Stimulated activated naive CD8-positive, alpha-beta T cell treated with anti-CD3 and anti-CD28 coated beads, Interleukin-15, Interleukin-2, amounts not matched to agents 100 ng/mL and 50 ng/mL, for 24 hours (primary cell): ENCODE results near the gene C1S.
"Not testable (repeated sequence)": the region's sequence is repeated elsewhere in the genome, so short reads cannot be mapped to it uniquely, and the experiment has no call there.

ENCODE experiments used
- H3K27ac Mint-ChIP-seq: one replicate; pipeline ENCODE4 v1.8.0; 2021; ENCODE audit warnings: mild to moderate bottlenecking, mixed read lengths
- H3K27me3 Mint-ChIP-seq: one replicate; pipeline ENCODE4 v1.8.0; 2021; ENCODE audit warnings: mixed read lengths
- H3K36me3 Mint-ChIP-seq: one replicate; pipeline ENCODE4 v1.8.0; 2021; ENCODE audit warnings: low read depth, mixed read lengths
- H3K4me1 Mint-ChIP-seq: one replicate; pipeline ENCODE4 v1.8.0; 2021; ENCODE audit warnings: low read depth, mixed read lengths
- H3K4me3 Mint-ChIP-seq: one replicate; pipeline ENCODE4 v1.8.0; 2021; ENCODE audit warnings: mild to moderate bottlenecking, mixed read lengths
- H3K9me3 Mint-ChIP-seq: one replicate; pipeline ENCODE4 v1.8.0; 2021; ENCODE audit warnings: mixed read lengths

The C1S gene

GRCh38 chr12:7099290-7099996 is 38.9 kb downstream of the C1S start:
- Mint-ChIP-seq H3K4me3 (no peak overlapping the region), H3K27me3 (no peaks in the 10 kb centered on the region), H3K27ac (no peak overlapping the region), H3K36me3 (peaks cover 16% of the 10 kb centered on the region), H3K9me3 (no peaks in the 10 kb centered on the region), H3K4me1 (no peaks in the 10 kb centered on the region)

- Mint-ChIP-seq H3K27me3 (no peaks in the 10 kb centered on the region), H3K4me3 (no peak overlapping the region), H3K27ac (no peak overlapping the region), H3K36me3 (peaks cover 16% of the 10 kb centered on the region), H3K4me1 (no peaks in the 10 kb centered on the region), H3K9me3 (no peaks in the 10 kb centered on the region)
These were observed 39.7 kb downstream of the C1S start for GRCh38 chr12:7100239-7100638.

GRCh38 chr12:7101047-7101693 is 40.7 kb downstream of the C1S start:
- peaks cover 8% of the 10 kb centered on the region for H3K9me3 Mint-ChIP-seq
- no peaks in the 10 kb centered on the region for H3K27me3 Mint-ChIP-seq
- no peak overlapping the region for H3K4me3 Mint-ChIP-seq
- H3K27ac Mint-ChIP-seq = no peak overlapping the region
- peaks cover 25% of the 10 kb centered on the region for H3K36me3 Mint-ChIP-seq
- peaks cover 7% of the 10 kb centered on the region for H3K4me1 Mint-ChIP-seq

DNA sequence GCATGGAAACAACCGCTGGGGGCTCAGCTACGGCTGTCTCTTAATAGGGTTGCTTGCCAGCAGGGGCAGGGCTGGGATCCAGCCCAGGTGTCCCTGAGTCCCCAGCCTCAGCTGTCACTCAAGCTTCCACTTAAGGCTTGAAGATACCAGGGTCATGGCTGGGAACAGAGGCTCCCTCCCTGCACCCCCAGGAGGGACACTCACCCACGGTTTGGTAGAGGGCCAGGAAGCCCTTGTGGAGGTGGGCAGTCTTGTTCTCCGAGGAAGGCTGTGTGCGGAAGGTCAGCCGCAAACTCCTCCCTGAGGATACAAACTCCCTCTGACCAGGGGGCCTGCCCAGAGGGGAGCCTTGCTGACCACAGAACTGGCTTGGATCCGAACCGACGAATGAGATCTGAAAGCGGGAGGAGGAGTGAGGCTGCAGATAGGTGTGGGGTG is 41.2 kb downstream of the C1S start:
- Mint-ChIP-seq H3K27ac (no peak overlapping the region), H3K9me3 (peaks cover 12% of the 10 kb centered on the region), H3K4me1 (peaks cover 13% of the 10 kb centered on the region), H3K36me3 (peaks cover 30% of the 10 kb centered on the region), H3K27me3 (no peaks in the 10 kb centered on the region), H3K4me3 (no peak overlapping the region)

GRCh38 chr12:7102582-7102981 is 42.1 kb downstream of the C1S start:
- Mint-ChIP-seq H3K4me1 (peaks cover 17% of the 10 kb centered on the region), H3K27me3 (no peaks in the 10 kb centered on the region), H3K27ac (no peak overlapping the region), H3K4me3 (no peak overlapping the region), H3K36me3 (peaks cover 32% of the 10 kb centered on the region), H3K9me3 (peaks cover 12% of the 10 kb centered on the region)

GRCh38 chr12:7103837-7104584 is 43.5 kb downstream of the C1S start:
- Mint-ChIP-seq H3K9me3 (peaks cover 12% of the 10 kb centered on the region), H3K4me3 (no peak overlapping the region), H3K27me3 (no peaks in the 10 kb centered on the region), H3K27ac (no peak overlapping the region), H3K4me1 (peaks cover 23% of the 10 kb centered on the region), H3K36me3 (peaks cover 27% of the 10 kb centered on the region)

- H3K27me3 Mint-ChIP-seq = no peaks in the 10 kb centered on the region
- peaks cover 12% of the 10 kb centered on the region for H3K9me3 Mint-ChIP-seq
- H3K4me1 Mint-ChIP-seq = peaks cover 36% of the 10 kb centered on the region
- no peak overlapping the region for H3K27ac Mint-ChIP-seq
- peaks cover 31% of the 10 kb centered on the region for H3K36me3 Mint-ChIP-seq
- H3K4me3 Mint-ChIP-seq = no peak overlapping the region
These were observed 45.6 kb downstream of the C1S start for GRCh38 chr12:7106082-7106481.

DNA sequence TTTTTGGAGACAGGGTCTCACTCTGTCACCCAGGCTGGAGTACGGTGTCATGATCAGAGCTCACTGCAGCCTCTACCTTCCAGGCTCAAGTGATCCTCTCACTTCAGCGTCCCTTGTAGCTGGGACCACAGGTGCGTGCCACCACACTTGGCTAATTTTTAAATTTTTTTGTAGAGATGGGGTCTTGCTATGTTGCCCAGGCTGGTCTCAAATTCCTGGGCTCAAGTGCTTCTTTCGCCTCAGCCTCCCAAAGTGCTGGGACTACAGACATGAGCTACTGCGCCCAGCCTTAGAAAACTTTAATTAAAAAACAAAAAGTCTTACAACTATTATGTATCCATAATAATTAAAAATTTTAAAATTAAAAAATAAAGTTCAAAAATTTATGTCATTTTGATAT is 46.7 kb downstream of the C1S start:
- Mint-ChIP-seq H3K9me3 (peaks cover 12% of the 10 kb centered on the region), H3K4me1 (peaks cover 36% of the 10 kb centered on the region), H3K36me3 (peaks cover 34% of the 10 kb centered on the region)
- H3K4me3 Mint-ChIP-seq, H3K27me3 Mint-ChIP-seq, H3K27ac Mint-ChIP-seq: not testable (repeated sequence)

DNA sequence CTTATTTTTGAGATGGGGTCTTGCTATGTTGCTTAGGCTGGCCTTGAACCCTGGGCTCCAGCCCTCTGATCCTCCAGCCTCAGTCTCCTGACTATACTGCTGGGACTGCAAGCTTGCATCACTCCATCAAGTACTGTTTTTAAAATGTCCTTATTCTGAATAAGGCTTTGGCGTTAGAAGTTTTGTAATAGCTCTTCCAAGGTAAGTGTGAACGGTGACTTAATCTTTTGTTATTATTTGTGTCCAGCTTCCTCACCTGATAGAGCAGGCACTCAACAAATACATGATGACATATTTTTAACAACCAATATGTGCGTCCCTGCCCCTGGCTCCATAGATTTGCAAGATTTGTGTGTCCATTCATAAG is 47.1 kb downstream of the C1S start:
- peaks cover 36% of the 10 kb centered on the region for H3K4me1 Mint-ChIP-seq
- H3K27me3 Mint-ChIP-seq = no peaks in the 10 kb centered on the region
- peak overlapping the region; percentile 92 for H3K4me3 Mint-ChIP-seq
- peak overlapping the region; percentile 94 for H3K27ac Mint-ChIP-seq
- H3K9me3 Mint-ChIP-seq = peaks cover 12% of the 10 kb centered on the region
- peaks cover 34% of the 10 kb centered on the region for H3K36me3 Mint-ChIP-seq

DNA sequence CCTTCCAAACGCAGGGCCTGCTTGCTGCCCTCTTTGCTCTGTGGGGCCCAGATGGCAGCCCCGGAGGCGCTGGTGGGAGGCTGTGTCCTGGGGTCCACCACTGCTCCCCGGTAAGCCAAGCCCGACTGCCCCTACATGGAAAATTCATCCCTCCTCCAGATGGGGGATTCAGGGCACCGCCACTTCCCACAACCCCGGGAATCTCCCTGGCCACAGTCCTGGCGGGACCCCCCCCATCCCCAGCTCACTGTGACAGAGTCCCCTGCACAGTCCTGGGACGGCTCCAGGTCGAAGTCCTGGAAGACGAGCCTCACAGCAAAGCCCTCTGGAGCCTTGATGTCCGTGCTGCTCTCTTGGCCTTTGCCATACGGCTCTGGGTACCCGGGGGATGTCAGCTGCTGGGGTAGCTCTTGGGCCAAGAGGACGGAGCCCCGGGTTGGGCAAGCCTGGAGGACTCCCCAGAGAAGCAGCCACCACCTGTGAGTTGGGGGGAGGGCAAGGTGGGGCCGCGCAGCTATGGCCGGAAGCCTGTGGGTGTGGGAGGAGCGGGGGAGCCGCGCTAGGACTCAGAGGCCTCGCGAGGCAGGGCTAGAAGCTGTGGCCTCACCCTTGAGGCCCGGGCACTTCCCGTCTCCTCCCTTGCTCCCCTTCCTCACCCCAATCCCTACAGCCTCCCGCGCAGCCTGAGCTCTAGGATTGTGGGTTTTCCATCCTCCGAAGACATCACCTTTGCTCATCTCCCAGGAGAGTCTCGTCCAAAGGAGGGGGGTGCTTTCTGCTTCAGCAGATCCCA is 47.7 kb downstream of the C1S start:
- H3K27ac Mint-ChIP-seq = peak overlapping the region; percentile 94
- peaks cover 36% of the 10 kb centered on the region for H3K4me1 Mint-ChIP-seq
- peaks cover 34% of the 10 kb centered on the region for H3K36me3 Mint-ChIP-seq
- peak overlapping the region; percentile 92 for H3K4me3 Mint-ChIP-seq
- H3K9me3 Mint-ChIP-seq = peaks cover 12% of the 10 kb centered on the region
- no peaks in the 10 kb centered on the region for H3K27me3 Mint-ChIP-seq

GRCh38 chr12:7108796-7109571 is 48.5 kb downstream of the C1S start, which contains the start of gene C1RL:
Gene C1RL, minus strand, starts transcription at chr12:7109214. Its CDS starts 34 bp downstream, at chr12:7109180.
- peaks cover 31% of the 10 kb centered on the region for H3K36me3 Mint-ChIP-seq
- H3K27ac Mint-ChIP-seq = peak within 1 kb of the TSS; percentile 94
- peak within 1 kb of the TSS; percentile 92 for H3K4me3 Mint-ChIP-seq
- peaks cover 36% of the 10 kb centered on the region for H3K4me1 Mint-ChIP-seq
- peaks cover 12% of the 10 kb centered on the region for H3K9me3 Mint-ChIP-seq
- no peaks in the 10 kb centered on the region for H3K27me3 Mint-ChIP-seq

- Mint-ChIP-seq H3K27ac (peak overlapping the region; percentile 81), H3K4me1 (peaks cover 36% of the 10 kb centered on the region)
These were observed 49.0 kb downstream of the C1S start for GRCh38 chr12:7109572-7109920.

GRCh38 chr12:7110661-7111060 is 50.1 kb downstream of the C1S start:
- Mint-ChIP-seq H3K36me3 (peaks cover 43% of the 10 kb centered on the region), H3K9me3 (peaks cover 9% of the 10 kb centered on the region), H3K27me3 (no peaks in the 10 kb centered on the region), H3K27ac (no peak overlapping the region), H3K4me3 (no peak overlapping the region), H3K4me1 (peaks cover 33% of the 10 kb centered on the region)

More at GRCh38 chr12:7109572-7109920, 49.0 kb downstream of the C1S start:
- peaks cover 36% of the 10 kb centered on the region for H3K36me3 Mint-ChIP-seq
- no peaks in the 10 kb centered on the region for H3K27me3 Mint-ChIP-seq
- H3K9me3 Mint-ChIP-seq = peaks cover 12% of the 10 kb centered on the region
- peak overlapping the region; percentile 92 for H3K4me3 Mint-ChIP-seq

DNA sequence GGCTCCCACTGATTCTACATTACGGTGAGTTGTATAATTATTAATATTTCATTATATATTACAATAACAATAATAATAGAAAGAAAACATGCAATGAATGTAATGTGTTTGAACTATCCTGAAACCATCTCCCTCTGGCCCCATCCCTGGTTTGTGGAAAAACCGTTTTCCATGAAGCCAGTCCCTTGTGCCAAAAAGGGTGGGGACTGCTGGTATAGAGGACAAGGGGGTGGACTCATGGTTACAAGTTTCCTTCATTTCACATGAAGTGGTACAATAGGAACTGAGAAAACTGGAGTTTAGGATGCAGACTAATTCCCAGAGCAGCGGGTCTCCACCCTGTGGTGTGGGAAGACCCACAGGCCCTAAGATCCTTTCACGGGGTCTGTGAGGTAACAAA is 51.5 kb downstream of the C1S start:
- Mint-ChIP-seq H3K9me3 (no peaks in the 10 kb centered on the region), H3K4me1 (peaks cover 20% of the 10 kb centered on the region), H3K27me3 (no peaks in the 10 kb centered on the region)

More for the DNA sequence above, 51.5 kb downstream of the C1S start:
- Mint-ChIP-seq H3K27ac (no peak overlapping the region), H3K36me3 (peaks cover 37% of the 10 kb centered on the region), H3K4me3 (no peak overlapping the region)
